GM12878 (cell line): ENCODE data around the gene ENO2. TPM values are rescaled to one million over a fixed set of nuclear protein-coding genes. Genes with fewer than 3 reads are reported as not detected.

Source experiments
- BCLAF1 ChIP-seq: fragments of 450-650 bp; IDR thresholded peaks from 2 replicates; pipeline ENCODE4 v1.6.1; 2017; ENCODE audit warnings: antibody characterized with exemption, mild to moderate bottlenecking, moderate library complexity
- BRCA1 ChIP-seq: IDR thresholded peaks from 2 replicates; pipeline ENCODE4 v1.6.1; 2011; ENCODE audit warnings: low read depth, low read length, improper control_type of control experiment
- CHD4 ChIP-seq: fragments of 200-600 bp; sonication (generic); IDR thresholded peaks from 2 replicates; pipeline ENCODE4 v1.6.1; 2016; ENCODE audit warnings: mild to moderate bottlenecking
- CREB1 ChIP-seq: IDR thresholded peaks from 2 replicates; pipeline ENCODE4 v1.6.1; 2012; ENCODE audit warnings: low read depth, mild to moderate bottlenecking, inconsistent platforms
- E2F8 ChIP-seq: fragments of 450-650 bp; IDR thresholded peaks from 2 replicates; pipeline ENCODE4 v1.6.1; 2018; ENCODE audit warnings: mild to moderate bottlenecking, low read depth, moderate library complexity; ENCODE audit not compliant: partially characterized antibody
- FOS ChIP-seq: IDR thresholded peaks from 3 replicates; pipeline ENCODE4 v1.6.1; 2011; ENCODE audit warnings: borderline replicate concordance; ENCODE audit not compliant: insufficient read length; ENCODE audit errors: extremely low read depth
- HDAC2 ChIP-seq: fragments of 200-600 bp; sonication (generic); IDR thresholded peaks from 2 replicates; pipeline ENCODE4 v1.6.1; 2017
- IRF5 ChIP-seq: fragments of 450-650 bp; IDR thresholded peaks from 2 replicates; pipeline ENCODE4 v1.6.1; 2017; ENCODE audit warnings: borderline replicate concordance
- NFYB ChIP-seq: IDR thresholded peaks from 2 replicates; pipeline ENCODE4 v1.6.1; 2011; ENCODE audit warnings: low read depth, mild to moderate bottlenecking, low read length, improper control_type of control experiment, moderate library complexity; ENCODE audit not compliant: insufficient read depth
- NR2C2 ChIP-seq: IDR thresholded peaks from 2 replicates; pipeline ENCODE4 v1.6.1; 2011; ENCODE audit warnings: borderline replicate concordance, low read depth; ENCODE audit not compliant: control insufficient read depth, insufficient read length
- PML ChIP-seq: IDR thresholded peaks from 2 replicates; pipeline ENCODE4 v1.6.1; 2012; ENCODE audit warnings: low read length, inconsistent platforms
- POLR2AphosphoS2 ChIP-seq: IDR thresholded peaks from 2 replicates; pipeline ENCODE4 v1.6.1; 2011; ENCODE audit warnings: low read depth, mild to moderate bottlenecking, low read length, improper control_type of control experiment, moderate library complexity
- RELA ChIP-seq: fragments of 450-650 bp; IDR thresholded peaks from 2 replicates; pipeline ENCODE4 v1.8.0; 2014; ENCODE audit warnings: borderline replicate concordance; ENCODE audit not compliant: partially characterized antibody
- SP1 ChIP-seq: IDR thresholded peaks from one replicate; pipeline ENCODE4 v1.6.1; 2011; ENCODE audit warnings: low read depth, low read length
- SREBF1 ChIP-seq: IDR thresholded peaks from 2 replicates; pipeline ENCODE4 v1.6.1; 2012; ENCODE audit warnings: mild to moderate bottlenecking, low read length
- STAT3 ChIP-seq: IDR thresholded peaks from 2 replicates; pipeline ENCODE4 v1.6.1; 2011; ENCODE audit warnings: low read depth, low read length, improper control_type of control experiment
- TARDBP ChIP-seq: IDR thresholded peaks from 2 replicates; pipeline ENCODE4 v1.6.1; 2016; ENCODE audit warnings: borderline replicate concordance
- ZBTB4 ChIP-seq: fragments of 450-650 bp; formaldehyde crosslinking; IDR thresholded peaks from 2 replicates; pipeline ENCODE4 v1.4.0; 2022; ENCODE audit warnings: mild to moderate bottlenecking, moderate library complexity
- ZNF622 ChIP-seq: fragments of 450-650 bp; IDR thresholded peaks from 2 replicates; pipeline ENCODE4 v1.6.1; 2017; ENCODE audit warnings: mild to moderate bottlenecking, inconsistent platforms
- ZZZ3 ChIP-seq: IDR thresholded peaks from 2 replicates; pipeline ENCODE4 v1.6.1; 2011; ENCODE audit warnings: low read depth; ENCODE audit not compliant: control insufficient read depth, insufficient read length
- polyA plus RNA-seq, 11 experiments: library from polyadenylated mRNA; depleted of rRNA in 4 of 11; unstranded in 6 of 11; stranded (reverse) in 5 of 11; fragments of >200 nt; fragmentation: Nextera tagmentation in 4 of 11; fragmentation: Illumina TruSeq in 1 of 11; extraction: Ambion mirVana in 4 of 11; extraction: Trizol in 1 of 11; gene quantifications; 1 replicate in 1 of 11; 2 replicates in 10 of 11; pipeline versions ENCODE4 v1.2.1 to v1.2.3, GENCODE V29; 2011 to 2016; ENCODE audit warnings: inconsistent platforms in 2 of 11, missing spikeins in 2 of 11, low read depth in 1 of 11
- total RNA-seq, 4 experiments: library from RNA; depleted of rRNA in 3 of 4; stranded (reverse); fragments of >200 nt in 3 of 4; fragmentation: Illumina TruSeq in 1 of 4; extraction: Trizol in 1 of 4; gene quantifications; 2 replicates each; pipeline versions ENCODE4 v1.2.1 to v1.2.3, GENCODE V29; 2013 to 2021

Gene ENO2
- total and polyA plus RNA-seq, 10 of the 15 experiments (the other 5 are each of a cell fraction or from before 2014, with no cell fraction given), result 24.8 to 196 (median 43.1) TPM

- TF ChIP-seq E2F8 (peak; percentile 45), TARDBP (peak; percentile 99; the same call in 1 of the 2 replicates), NFYB (no peak), ZBTB4 (CRISPR knock-in tag) (peak; percentile 99), CREB1 (no peak), FOS (no peak), STAT3 (peak; percentile 93; the same call in 1 of the 2 replicates), ZZZ3 (no peak), CHD4 (no peak), PML (no peak), NR2C2 (no peak), SP1 (no peak), SREBF1 (peak; percentile 45; the same call in 1 of the 2 replicates), POLR2AphosphoS2 (peak; percentile 100), ZNF622 (no peak), BCLAF1 (peak; percentile 75), IRF5 (no peak), HDAC2 (no peak), RELA (peak; percentile 86), BRCA1 (peak; percentile 33; the same call in 1 of the 2 replicates)
Measured at GRCh38 chr12:6943722-6944380, 29.5 kb downstream of the ENO2 start, which contains the start of the genes C12orf57 and RNU7-1 (continued).
